Adrenal gland (tissue), 5 donors: ENCODE results near the gene DLEU7.

ENCODE experiments used
- CTCF ChIP-seq, 6 experiments: fragments of 450-650 bp in 4 of 6; fragments of 200-600 bp in 2 of 6; sonication (generic) in 1 of 6; IDR thresholded peaks; 1 replicate in 5 of 6; 2 replicates in 1 of 6; pipeline versions ENCODE4 v1.5.1 to v1.8.0; 2016 to 2021; ENCODE audit warnings: antibody characterized with exemption in 6 of 6, mild to moderate bottlenecking in 2 of 6, moderate library complexity in 1 of 6
- POLR2A ChIP-seq, 2 donors: fragments of 450-650 bp; IDR thresholded peaks; one replicate each; pipeline ENCODE4 v1.6.1; 2017; ENCODE audit warnings: antibody characterized with exemption in 2 of 2, mild to moderate bottlenecking in 2 of 2, moderate library complexity in 1 of 2
- donor health status: DM: no; HTN: no; CAD: no.

- TF ChIP-seq CTCF (IDR thresholded peaks at IDR 0.05) (no peak), POLR2A (IDR thresholded peaks at IDR 0.05) (no peak)
These were observed 43.3 kb downstream of the DLEU7 start for GRCh38 chr13:50800091-50800739.
